Small intestine (tissue), 7 donors: ENCODE measurements around the gene STX1A. TPM values are rescaled to one million over a fixed set of nuclear protein-coding genes. Genes with fewer than 3 reads are reported as not detected.

Experiments used
- DNase-seq, 2 donors: peaks; one replicate each; pipeline versions ENCODE4 v3.0.0 to v3.0.0-alpha.2; 2013
- FAIRE-seq: peaks from 2 replicates; lab custom pipeline; 2012; peaks lifted over from hg19 to GRCh38; lab: Jason Lieb, UNC
- H3K27ac ChIP-seq, 3 donors: one replicate each; pipeline ENCODE4 v1.5.1; 2013; ENCODE audit warnings: low read length in 2 of 3, mild to moderate bottlenecking in 2 of 3, control low read depth in 1 of 3, inconsistent platforms in 1 of 3, low read depth in 1 of 3, moderate library complexity in 1 of 3
- H3K27me3 ChIP-seq, 3 donors: one replicate each; pipeline ENCODE4 v1.6.1; 2013; ENCODE audit warnings: low read length in 3 of 3, inconsistent platforms in 1 of 3; ENCODE audit not compliant: control insufficient read depth in 3 of 3, insufficient read depth in 3 of 3
- H3K36me3 ChIP-seq, 3 donors: one replicate each; pipeline ENCODE4 v1.6.1; 2013; ENCODE audit warnings: low read length in 3 of 3, inconsistent platforms in 1 of 3, low read depth in 1 of 3, mild to moderate bottlenecking in 1 of 3, moderate library complexity in 1 of 3; ENCODE audit not compliant: control insufficient read depth in 3 of 3, insufficient read depth in 2 of 3
- H3K4me1 ChIP-seq, 3 donors: one replicate each; pipeline ENCODE4 v1.6.1; 2013; ENCODE audit warnings: low read length in 2 of 3, inconsistent platforms in 1 of 3, low read depth in 1 of 3, mild to moderate bottlenecking in 1 of 3, moderate library complexity in 1 of 3; ENCODE audit not compliant: control insufficient read depth in 3 of 3, insufficient read depth in 2 of 3
- H3K4me3 ChIP-seq, 3 donors: one replicate each; pipeline ENCODE4 v1.5.1; 2013; ENCODE audit warnings: low read length in 3 of 3, control low read depth in 1 of 3, inconsistent platforms in 1 of 3, low read depth in 1 of 3, mild to moderate bottlenecking in 1 of 3, moderate library complexity in 1 of 3
- H3K9me3 ChIP-seq, 2 donors: one replicate each; pipeline ENCODE4 v1.6.1; 2013; ENCODE audit warnings: low read depth in 1 of 2, low read length in 1 of 2; ENCODE audit not compliant: control insufficient read depth in 2 of 2, insufficient read depth in 1 of 2
- WGBS, 3 donors: extraction: QIAGEN DNeasy Blood & Tissue Kit; methylation state at CpG; one replicate each; pipeline ENCODE4 v1.1.7; 2013; 5-methylcytosine and 5-hydroxymethylcytosine counted together
- polyA plus RNA-seq, 4 donors: library from polyadenylated mRNA; stranded (reverse) in 3 of 4; unstranded in 1 of 4; fragments of 200-250 nt in 3 of 4; fragments of 120-200 nt in 1 of 4; gene quantifications; one replicate each; pipeline versions ENCODE4 v1.2.1 to v1.2.3, GENCODE V29; 2013
- donor health status: healthy with polysubstance abuse.
- donor health status: control.
- donor health status: control.
- donor health status: Bipolar disorder and iron deficiency.
- donor health status: healthy.

STX1A gene
- polyA plus RNA-seq, 4 donors = 9.5 to 30.0 (median 14.6) TPM

GRCh38 chr7:73749931-73750776 lies 30.7 kb upstream of the STX1A start:
- FAIRE-seq (no peak), DNase-seq (peak in 1 of 2 donors; percentile 49)
- Histone ChIP-seq H3K9me3 (no peaks in the 10 kb centered on the region), H3K36me3 (no peaks in the 10 kb centered on the region), H3K27ac (peak overlapping the region in 1 of 3 donors; percentile 36), H3K4me1 (peaks cover 0 to 10% (median 0%) of the 10 kb centered on the region in 3 donors), H3K4me3 (no peak overlapping the region), H3K27me3 (no peaks in the 10 kb centered on the region)
- WGBS, 3 donors = 72 to 91% (median 75%) methylated on average over 16 of the region's 16 CpGs

- H3K27me3 ChIP-seq = no peaks in the 10 kb centered on the region
- H3K4me1 ChIP-seq = peaks cover 0 to 38% (median 2%) of the 10 kb centered on the region in 3 donors
- DNase-seq = no peak
- no peak overlapping the region for H3K4me3 ChIP-seq
- WGBS, 3 donors = 31 to 53% (median 39%) methylated on average over 4 of the region's 4 CpGs
- no peak overlapping the region for H3K27ac ChIP-seq
- H3K9me3 ChIP-seq = no peaks in the 10 kb centered on the region
- H3K36me3 ChIP-seq = no peaks in the 10 kb centered on the region
- FAIRE-seq = no peak
Measured at GRCh38 chr7:73746378-73746777, 26.9 kb upstream of the STX1A start.

GRCh38 chr7:73742753-73743641 lies 23.5 kb upstream of the STX1A start:
- peak; percentile 99 for DNase-seq
- H3K27ac ChIP-seq = peak overlapping the region; percentile 90 to 99 (median 91)
- H3K4me1 ChIP-seq = peaks cover 0 to 39% (median 2%) of the 10 kb centered on the region in 3 donors
- H3K36me3 ChIP-seq = no peaks in the 10 kb centered on the region
- peak overlapping the region in 2 of 3 donors; percentile 18 for H3K4me3 ChIP-seq
- H3K9me3 ChIP-seq = no peaks in the 10 kb centered on the region
- whole genome bisulfite sequencing, 3 donors = 3 to 33% (median 22%) methylated on average over 34 to 35 of the region's 35 CpGs
- FAIRE-seq = no peak
- H3K27me3 ChIP-seq = no peaks in the 10 kb centered on the region

- DNase-seq (peak in 1 of 2 donors; percentile 83), FAIRE-seq (no peak)
- Histone ChIP-seq H3K4me1 (peaks cover 0 to 46% (median 4%) of the 10 kb centered on the region in 3 donors), H3K36me3 (peaks cover 0 to 6% (median under 1%) of the 10 kb centered on the region in 3 donors), H3K4me3 (peak overlapping the region in 2 of 3 donors; percentile 18), H3K27me3 (no peaks in the 10 kb centered on the region), H3K27ac (peak overlapping the region; percentile 90 to 99 (median 91)), H3K9me3 (no peaks in the 10 kb centered on the region)
- WGBS, 3 donors = 33 to 49% (median 33%) methylated on average over 7 of the region's 7 CpGs
Measured at GRCh38 chr7:73742338-73742752, 22.9 kb upstream of the STX1A start.

GRCh38 chr7:73741600-73741999 lies 22.1 kb upstream of the STX1A start:
- FAIRE-seq (no peak), DNase-seq (peak in 1 of 2 donors; percentile 47)
- H3K4me1 ChIP-seq = peaks cover 0 to 52% (median 4%) of the 10 kb centered on the region in 3 donors
- H3K9me3 ChIP-seq = no peaks in the 10 kb centered on the region
- no peak overlapping the region for H3K4me3 ChIP-seq
- peaks cover 0 to 14% (median 4%) of the 10 kb centered on the region in 3 donors for H3K36me3 ChIP-seq
- H3K27me3 ChIP-seq = no peaks in the 10 kb centered on the region
- H3K27ac ChIP-seq = peak overlapping the region; percentile 67 to 99 (median 90)
- WGBS, 3 donors = 71 to 83% (median 75%) methylated on average over 5 of the region's 5 CpGs

GRCh38 chr7:73740771-73741170 lies 21.3 kb upstream of the STX1A start:
- H3K4me1 ChIP-seq = peaks cover 0 to 55% (median 4%) of the 10 kb centered on the region in 3 donors
- no peaks in the 10 kb centered on the region for H3K27me3 ChIP-seq
- peaks cover 0 to 21% (median 6%) of the 10 kb centered on the region in 3 donors for H3K36me3 ChIP-seq
- no peak for FAIRE-seq
- peak in 1 of 2 donors; percentile 56 for DNase-seq
- peak overlapping the region; percentile 50 to 99 (median 57) for H3K27ac ChIP-seq
- no peak overlapping the region for H3K4me3 ChIP-seq
- no peaks in the 10 kb centered on the region for H3K9me3 ChIP-seq
- WGBS, 3 donors = 77 to 86% (median 77%) methylated on average over 5 of the region's 5 CpGs

GRCh38 chr7:73740212-73740611 lies 20.7 kb upstream of the STX1A start:
- WGBS, 3 donors = 89 to 92% (median 92%) methylated on average over 7 of the region's 7 CpGs
- Histone ChIP-seq H3K36me3 (peaks cover 0 to 27% (median 6%) of the 10 kb centered on the region in 3 donors), H3K27ac (peak overlapping the region; percentile 50 to 99 (median 57)), H3K4me3 (no peak overlapping the region), H3K4me1 (peaks cover 0 to 61% (median 4%) of the 10 kb centered on the region in 3 donors), H3K27me3 (no peaks in the 10 kb centered on the region), H3K9me3 (no peaks in the 10 kb centered on the region)
- DNase-seq (no peak), FAIRE-seq (no peak)

GRCh38 chr7:73739387-73739767 lies 19.9 kb upstream of the STX1A start:
- Histone ChIP-seq H3K36me3 (peaks cover 0 to 30% (median 6%) of the 10 kb centered on the region in 3 donors), H3K4me3 (peak overlapping the region; percentile 43 to 78 (median 59)), H3K27me3 (no peaks in the 10 kb centered on the region), H3K27ac (peak overlapping the region; percentile 84 to 99 (median 89)), H3K9me3 (no peaks in the 10 kb centered on the region), H3K4me1 (peaks cover 0 to 65% (median 4%) of the 10 kb centered on the region in 3 donors)
- FAIRE-seq (no peak), DNase-seq (no peak)
- WGBS, 3 donors = 19 to 46% (median 27%) methylated on average over 12 to 13 of the region's 13 CpGs
